GM21526 (cell line): Measurements from ENCODE around the gene PPM1G.

ENCODE experiments used
- ATAC-seq: cut with Tn5 transposase; IDR thresholded peaks from one replicate; pipeline ENCODE4 v1.9.1; 2021; ENCODE audit warnings: moderate library complexity; ENCODE audit not compliant: unreplicated experiment, low FRiP score

The PPM1G gene

DNA sequence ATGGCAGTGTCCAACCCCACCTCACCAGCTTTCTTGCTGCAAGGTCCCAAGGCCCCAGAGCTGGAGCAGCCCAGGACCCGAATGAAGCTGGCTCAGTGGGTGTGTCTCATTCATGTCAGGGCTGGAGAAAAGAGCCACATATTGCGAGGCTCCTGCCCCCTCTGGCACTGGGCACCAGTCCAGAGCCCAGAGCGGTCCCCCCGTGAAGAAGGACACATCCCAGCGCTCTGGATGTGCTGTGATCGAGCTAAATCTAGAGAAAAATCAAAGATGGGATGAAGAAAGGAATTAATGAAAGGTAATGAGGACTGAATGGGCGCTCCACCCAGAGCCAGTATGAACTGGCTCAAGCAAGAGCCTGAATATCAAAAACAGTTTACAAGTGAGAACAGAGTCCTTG lies 73.2 kb downstream of the PPM1G start:
- ATAC-seq: no peak

DNA sequence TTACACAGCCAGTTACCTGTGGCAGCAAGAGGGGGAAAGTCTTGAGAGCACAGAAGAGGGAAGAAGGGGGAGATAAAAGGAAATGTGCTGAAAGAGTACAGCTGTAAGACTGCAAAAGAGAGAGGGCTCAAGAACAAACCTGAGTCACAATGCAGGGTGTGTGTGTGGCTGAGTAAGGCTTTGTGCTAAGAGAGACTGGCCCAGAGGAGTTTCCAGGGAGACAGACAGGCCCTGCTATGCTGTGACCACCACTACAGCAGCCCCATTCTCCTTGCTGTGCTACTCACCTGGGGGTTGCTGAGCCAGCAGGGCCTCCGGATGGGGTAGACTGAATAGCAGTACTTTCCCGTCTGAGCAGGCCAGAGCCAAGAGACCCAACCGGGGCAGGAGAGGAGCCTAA lies 74.1 kb downstream of the PPM1G start:
- ATAC-seq: no peak
